ENCODE results near the gene SIPA1L3. TPM values are rescaled to one million over a fixed set of nuclear protein-coding genes. Genes with fewer than 3 reads are reported as not detected.

The SIPA1L3 gene
- total and polyA plus RNA-seq, 12 donors, result 2.8 to 24.2 (median 12.3) TPM

DNA sequence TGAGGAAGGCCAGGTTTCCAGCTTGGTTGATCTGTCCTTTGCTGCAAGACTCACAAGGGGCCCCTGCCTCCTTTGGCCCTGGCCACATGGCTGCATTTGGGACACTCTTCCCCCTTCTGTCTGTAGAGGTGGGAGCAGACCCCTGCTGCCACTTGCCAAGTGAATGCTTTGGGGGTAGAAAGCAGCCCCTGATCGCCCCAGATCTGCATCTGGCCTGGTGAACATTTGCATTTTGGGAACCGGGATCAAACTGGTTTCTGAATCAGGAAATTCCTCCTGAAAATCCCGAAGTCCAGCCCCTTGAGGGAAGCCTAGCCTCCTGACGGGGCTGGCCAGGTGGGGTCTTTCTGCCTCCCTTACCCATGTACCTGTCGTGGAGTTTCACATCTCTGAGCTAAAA, 302.1 kb downstream of the SIPA1L3 start:
- Histone ChIP-seq H3K4me3 (peak overlapping the region in 8 of 10 donors; percentile 3 to 43 (median 35)), H3K9me3 (no peaks in the 10 kb centered on the region), H3K27me3 (peaks cover 7 to 59% (median 36%) of the 10 kb centered on the region in 7 donors), H3K4me1 (peaks cover 3 to 30% (median 23%) of the 10 kb centered on the region in 9 donors), H3K36me3 (peaks cover 0 to 35% (median 7%) of the 10 kb centered on the region in 9 donors), H3K27ac (peak overlapping the region in 9 of 10 donors; percentile 47 to 85 (median 70))
- ATAC-seq, result no peak
- TF ChIP-seq, protein P1, sequence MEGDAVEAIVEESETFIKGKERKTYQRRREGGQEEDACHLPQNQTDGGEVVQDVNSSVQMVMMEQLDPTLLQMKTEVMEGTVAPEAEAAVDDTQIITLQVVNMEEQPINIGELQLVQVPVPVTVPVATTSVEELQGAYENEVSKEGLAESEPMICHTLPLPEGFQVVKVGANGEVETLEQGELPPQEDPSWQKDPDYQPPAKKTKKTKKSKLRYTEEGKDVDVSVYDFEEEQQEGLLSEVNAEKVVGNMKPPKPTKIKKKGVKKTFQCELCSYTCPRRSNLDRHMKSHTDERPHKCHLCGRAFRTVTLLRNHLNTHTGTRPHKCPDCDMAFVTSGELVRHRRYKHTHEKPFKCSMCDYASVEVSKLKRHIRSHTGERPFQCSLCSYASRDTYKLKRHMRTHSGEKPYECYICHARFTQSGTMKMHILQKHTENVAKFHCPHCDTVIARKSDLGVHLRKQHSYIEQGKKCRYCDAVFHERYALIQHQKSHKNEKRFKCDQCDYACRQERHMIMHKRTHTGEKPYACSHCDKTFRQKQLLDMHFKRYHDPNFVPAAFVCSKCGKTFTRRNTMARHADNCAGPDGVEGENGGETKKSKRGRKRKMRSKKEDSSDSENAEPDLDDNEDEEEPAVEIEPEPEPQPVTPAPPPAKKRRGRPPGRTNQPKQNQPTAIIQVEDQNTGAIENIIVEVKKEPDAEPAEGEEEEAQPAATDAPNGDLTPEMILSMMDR (IDR thresholded peaks at IDR 0.05), result no peak
- 28 to 38% methylated on average over 5 of the region's 5 CpGs for WGBS, 2 donors
- intact Hi-C loops (cut with DNase I), result no loop called here
- no peak for DNase-seq

DNA sequence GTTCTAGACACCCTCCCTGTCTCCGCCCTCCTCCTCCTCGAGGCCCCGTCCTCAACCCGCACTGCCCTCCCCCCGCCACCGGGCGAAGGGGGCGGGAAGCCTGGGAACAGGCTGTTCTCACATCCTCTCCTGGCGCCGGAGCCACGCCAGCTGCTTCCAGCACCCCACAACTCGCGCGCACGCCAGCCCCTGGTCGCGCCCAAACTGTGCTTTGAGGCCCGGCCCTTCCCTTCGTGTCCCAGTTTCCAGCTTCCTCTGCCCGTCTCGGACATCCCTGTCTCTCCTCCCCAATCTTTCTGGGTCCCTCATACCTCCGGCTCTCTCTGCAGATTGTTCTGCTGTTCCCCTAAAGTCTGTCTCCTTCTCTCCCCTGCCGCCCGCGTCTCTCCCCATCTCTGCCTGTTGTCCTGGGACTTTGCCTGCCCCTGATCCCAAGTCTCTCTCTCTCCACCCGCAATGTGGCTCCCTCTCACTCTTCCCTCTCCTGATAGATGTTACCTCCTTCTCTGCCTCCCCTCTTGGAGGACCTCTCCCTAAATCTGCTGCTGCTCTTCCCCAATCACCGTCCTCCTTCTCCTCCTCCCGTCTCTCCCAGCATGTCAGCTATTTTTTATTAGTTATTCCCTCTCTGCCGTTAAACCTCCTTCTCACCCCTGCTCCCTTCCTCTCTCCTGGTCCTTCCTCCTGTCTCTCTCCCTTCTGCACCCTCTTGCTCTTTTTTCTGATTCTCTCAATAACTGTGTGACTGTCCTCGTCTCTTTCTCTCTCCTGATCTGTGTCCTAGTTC, 302.9 kb downstream of the SIPA1L3 start:
- DNase-seq, result peak; percentile 75 to 81
- intact Hi-C loops (cut with DNase I), result loop anchor here in 1 of 10 donors (10.0 kb wide), 1 partner anchor 65 kb away; no protein-coding TSS in a partner anchor
- Histone ChIP-seq H3K9me3 (no peaks in the 10 kb centered on the region), H3K27ac (peak overlapping the region; percentile 21 to 87 (median 72)), H3K27me3 (peaks cover 7 to 63% (median 36%) of the 10 kb centered on the region in 7 donors), H3K36me3 (peaks cover 0 to 28% (median 6%) of the 10 kb centered on the region in 9 donors), H3K4me1 (peaks cover 3 to 30% (median 23%) of the 10 kb centered on the region in 9 donors), H3K4me3 (peak overlapping the region in 9 of 10 donors; percentile 3 to 43 (median 33))
- 2 to 4% methylated on average over 27 to 29 of the region's 30 CpGs for WGBS, 2 donors
- TF ChIP-seq, protein P1 (IDR thresholded peaks at IDR 0.05), result no peak
- peak; percentile 76 to 91 (median 88) for ATAC-seq

DNA sequence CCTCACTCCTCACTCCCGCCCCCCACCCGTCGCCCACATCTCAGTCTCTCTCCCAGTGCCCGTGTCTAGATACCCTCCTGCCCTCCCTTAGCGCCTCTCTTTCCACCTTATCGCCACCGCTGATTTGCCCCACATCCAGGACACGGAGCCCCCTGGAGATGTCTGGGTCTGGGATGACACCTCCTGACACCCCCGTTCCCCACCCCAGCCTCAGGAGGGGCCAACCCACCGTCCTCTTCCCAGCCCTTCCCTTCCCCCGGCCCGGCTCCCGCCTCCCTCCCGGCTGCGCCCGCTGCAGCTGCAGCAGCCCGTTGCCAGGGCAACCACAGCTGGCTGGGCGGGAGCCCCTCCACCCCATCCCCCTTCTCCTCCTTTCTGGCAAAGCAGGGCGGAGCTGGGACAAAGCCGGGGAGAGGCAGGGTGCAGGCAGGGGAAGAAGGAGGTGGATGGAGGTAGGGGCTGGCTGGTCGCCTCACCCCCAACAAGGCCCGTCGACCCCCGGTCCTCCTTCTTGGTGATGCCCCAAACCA, 303.5 kb downstream of the SIPA1L3 start:
- Histone ChIP-seq H3K27me3 (peaks cover 7 to 66% (median 36%) of the 10 kb centered on the region in 7 donors), H3K4me3 (peak overlapping the region in 6 of 10 donors; percentile 25 to 43 (median 38)), H3K9me3 (no peaks in the 10 kb centered on the region), H3K36me3 (peaks cover 0 to 22% (median 6%) of the 10 kb centered on the region in 9 donors), H3K4me1 (peaks cover 3 to 30% (median 23%) of the 10 kb centered on the region in 9 donors), H3K27ac (peak overlapping the region in 9 of 10 donors; percentile 21 to 87 (median 76))
- DNase-seq (peak; percentile 62 to 71), ATAC-seq (peak; percentile 45 to 80 (median 72))
- 4 to 5% methylated on average over 24 of the region's 24 CpGs for WGBS, 2 donors
- TF ChIP-seq, protein P1 (IDR thresholded peaks at IDR 0.05), result no peak
- intact Hi-C loops (cut with DNase I), result loop anchor here in 1 of 10 donors (10.0 kb wide), 1 partner anchor 66 kb away; no protein-coding TSS in a partner anchor

DNA sequence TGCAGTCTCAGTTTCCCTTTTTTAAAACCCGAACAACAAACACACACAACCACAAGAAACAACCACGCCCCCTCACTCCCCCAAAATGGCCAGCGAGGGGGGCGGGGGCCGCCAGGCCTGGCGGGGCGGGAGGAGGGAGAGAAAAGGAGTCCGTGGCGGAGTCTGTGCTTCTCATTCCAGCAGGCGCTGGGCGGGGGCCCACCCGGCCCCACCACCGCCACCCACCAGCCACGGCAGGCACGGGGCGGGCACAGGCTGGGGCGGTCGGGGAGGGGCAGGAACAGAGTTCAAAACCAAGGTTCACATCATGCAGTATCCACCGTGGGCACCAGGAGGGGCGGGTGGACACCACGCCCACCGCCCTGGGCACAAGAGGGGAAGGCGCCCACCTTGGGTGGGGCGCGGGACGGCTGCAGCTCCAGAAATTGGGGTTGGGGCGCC, 304.2 kb downstream of the SIPA1L3 start:
- peaks cover 0 to 15% (median 4%) of the 10 kb centered on the region in 9 donors for H3K36me3 ChIP-seq
- no peaks in the 10 kb centered on the region for H3K9me3 ChIP-seq
- intact Hi-C loops (cut with DNase I), result loop anchor here in 1 of 10 donors (10.0 kb wide), 1 partner anchor 66 kb away; no protein-coding TSS in a partner anchor
- peak overlapping the region in 4 of 10 donors; percentile 50 to 86 (median 70) for H3K27ac ChIP-seq
- peaks cover 3 to 30% (median 23%) of the 10 kb centered on the region in 9 donors for H3K4me1 ChIP-seq
- TF ChIP-seq, protein P1 (IDR thresholded peaks at IDR 0.05), result peak in 1 of 9 donors; percentile 6
- ATAC-seq (no peak), DNase-seq (no peak)
- peaks cover 7 to 71% (median 36%) of the 10 kb centered on the region in 7 donors for H3K27me3 ChIP-seq
- peak overlapping the region in 3 of 10 donors; percentile 37 to 43 (median 41) for H3K4me3 ChIP-seq
- 15 to 24% methylated on average over 27 of the region's 27 CpGs for WGBS, 2 donors
